ENCODE measurements around the gene FBXO34.
"Not testable (repeated sequence)": the region's sequence is repeated elsewhere in the genome, so short reads cannot be mapped to it uniquely, and the experiment has no call there.

Gene FBXO34

GRCh38 chr14:55309761-55310365 is 38.6 kb downstream of the FBXO34 start:
- no peak for DNase-seq (ENCODE audit: low spot score)

DNA sequence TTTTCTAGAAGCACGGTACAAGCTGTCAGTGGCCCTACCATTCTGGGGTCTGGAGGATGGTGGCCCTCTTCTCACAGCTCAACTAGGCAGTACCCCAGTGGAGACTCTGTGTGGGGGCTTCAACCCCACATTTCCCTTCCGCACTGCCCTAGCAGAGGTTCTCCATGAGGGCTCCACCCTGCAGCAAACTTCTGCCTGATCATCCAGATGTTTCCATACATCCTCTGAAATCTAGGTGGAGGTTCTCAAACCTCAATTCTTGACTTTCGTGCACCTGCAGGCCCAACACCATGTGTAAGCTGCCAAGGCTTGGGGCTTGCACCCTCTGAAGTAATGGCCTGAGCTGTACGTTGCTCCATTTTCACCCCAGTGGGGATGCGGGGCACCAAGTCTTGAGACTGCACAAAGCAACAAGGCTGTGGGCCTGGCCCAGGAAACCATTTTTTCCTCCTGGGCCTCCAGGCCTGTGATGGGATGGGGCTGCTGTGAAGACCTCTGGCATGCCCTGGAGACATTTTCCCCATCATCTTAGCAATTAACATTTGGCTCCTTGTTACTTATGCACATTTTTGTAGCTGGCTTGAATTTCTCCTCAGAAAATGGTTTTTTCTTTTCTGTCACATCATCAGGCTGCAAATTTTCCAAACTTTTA is 41.3 kb downstream of the FBXO34 start:
- DNase-seq (ENCODE audit: low spot score): not testable (repeated sequence)

- DNase-seq (ENCODE audit: low spot score): no peak
Observed at GRCh38 chr14:55313480-55313879, 42.3 kb downstream of the FBXO34 start.

DNA sequence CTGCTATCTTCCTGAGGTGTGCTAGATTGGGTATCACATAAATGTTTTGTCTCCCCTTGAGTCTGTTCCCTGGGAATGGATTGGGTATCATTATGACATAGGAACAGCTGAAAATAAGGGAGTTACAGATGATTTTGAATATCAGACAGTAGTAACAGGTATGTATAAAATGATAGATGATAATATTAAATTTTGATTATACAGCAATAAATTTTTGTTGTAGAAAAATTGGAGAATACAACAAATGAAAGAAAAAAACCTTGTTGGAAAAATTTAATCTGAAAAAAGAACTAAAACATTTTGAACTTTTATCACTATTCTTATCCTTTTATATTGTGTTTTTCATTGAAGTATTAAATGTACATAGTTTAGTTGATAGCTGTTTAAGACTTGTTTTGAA is 43.2 kb downstream of the FBXO34 start:
- no peak for DNase-seq (ENCODE audit: low spot score)

GRCh38 chr14:55316564-55316963 is 45.3 kb downstream of the FBXO34 start:
- no peak for DNase-seq (ENCODE audit: low spot score)

GRCh38 chr14:55317542-55318306 is 46.5 kb downstream of the FBXO34 start:
- DNase-seq (ENCODE audit: low spot score): no peak

DNA sequence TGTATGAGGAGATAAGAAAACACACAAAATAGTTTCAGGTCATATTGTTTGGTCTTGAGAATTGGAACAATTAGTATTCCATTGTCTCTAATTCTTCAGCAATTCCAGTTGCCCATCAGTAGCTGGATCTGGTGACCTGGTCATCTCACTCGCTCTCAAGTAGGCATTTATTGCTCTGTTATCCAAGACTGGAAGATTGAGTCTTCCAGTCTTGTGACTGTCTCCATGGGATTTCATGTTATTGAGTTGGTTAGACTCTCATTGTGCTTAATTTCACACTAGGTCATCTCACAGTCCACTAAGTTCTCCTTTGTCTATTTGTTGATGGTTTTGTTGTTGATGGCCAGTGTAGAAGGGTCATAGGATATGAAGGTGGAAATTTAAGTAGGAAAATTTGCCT is 47.5 kb downstream of the FBXO34 start:
- no peak for DNase-seq (ENCODE audit: low spot score)

DNA sequence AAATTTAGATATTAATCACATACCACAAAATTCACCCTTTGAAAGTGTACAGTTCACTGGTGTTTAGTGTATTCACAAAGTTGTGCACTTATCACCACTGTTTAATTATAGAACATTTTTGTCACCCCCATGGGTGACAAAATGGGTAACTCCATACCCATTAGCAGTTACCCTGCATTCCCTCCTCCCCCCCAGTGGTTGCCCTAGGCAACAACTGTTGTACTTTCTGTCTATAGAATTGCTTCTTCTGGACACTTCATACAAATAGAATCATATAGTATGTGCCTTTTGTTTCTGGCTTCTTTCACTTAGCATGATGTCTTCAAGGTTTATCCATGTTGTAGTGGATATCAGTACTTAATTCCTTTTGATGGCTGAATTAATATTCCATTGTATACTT is 52.7 kb downstream of the FBXO34 start:
- no peak for DNase-seq (ENCODE audit: low spot score)

DNA sequence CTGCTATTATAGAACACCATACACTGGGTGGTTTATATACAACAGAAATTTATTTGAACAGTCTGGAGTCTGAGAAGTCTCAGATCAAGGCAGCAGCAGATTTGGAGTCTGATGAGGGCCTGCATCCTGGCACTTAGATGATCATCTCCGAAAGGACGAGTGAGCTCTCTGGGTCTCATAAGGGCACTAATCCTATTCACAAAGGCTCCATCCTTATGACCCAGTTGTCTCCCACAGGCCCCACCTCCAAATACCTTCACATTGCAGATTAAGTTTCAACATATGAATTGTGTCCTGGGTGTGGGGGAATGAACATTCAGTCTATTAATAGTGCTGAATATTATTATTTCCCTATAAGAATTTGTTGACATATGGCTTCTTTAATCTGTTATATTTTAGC is 53.6 kb downstream of the FBXO34 start:
- DNase-seq (ENCODE audit: low spot score): no peak

DNA sequence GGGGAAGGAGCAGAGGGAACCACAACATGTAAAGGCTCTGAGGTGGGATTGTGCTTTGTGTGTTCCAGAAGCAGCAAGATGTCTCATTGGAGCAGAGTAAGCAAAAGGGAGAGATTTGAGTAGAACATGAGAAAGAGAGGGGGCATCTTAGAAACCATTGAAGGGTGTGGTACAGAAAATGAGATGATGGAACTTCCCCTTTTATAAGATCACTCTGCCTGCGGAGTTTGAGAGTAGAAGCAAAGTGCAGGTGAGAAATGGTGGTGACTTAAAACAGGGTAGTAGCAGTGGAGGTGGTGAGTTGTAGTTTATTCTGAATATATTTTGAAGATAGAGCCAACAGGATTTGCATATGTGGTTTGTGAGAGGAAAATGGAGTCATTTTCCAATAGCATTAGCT is 56.0 kb downstream of the FBXO34 start:
- DNase-seq (ENCODE audit: low spot score): no peak

GRCh38 chr14:55328317-55328716 is 57.1 kb downstream of the FBXO34 start:
- DNase-seq (ENCODE audit: low spot score): no peak

DNA sequence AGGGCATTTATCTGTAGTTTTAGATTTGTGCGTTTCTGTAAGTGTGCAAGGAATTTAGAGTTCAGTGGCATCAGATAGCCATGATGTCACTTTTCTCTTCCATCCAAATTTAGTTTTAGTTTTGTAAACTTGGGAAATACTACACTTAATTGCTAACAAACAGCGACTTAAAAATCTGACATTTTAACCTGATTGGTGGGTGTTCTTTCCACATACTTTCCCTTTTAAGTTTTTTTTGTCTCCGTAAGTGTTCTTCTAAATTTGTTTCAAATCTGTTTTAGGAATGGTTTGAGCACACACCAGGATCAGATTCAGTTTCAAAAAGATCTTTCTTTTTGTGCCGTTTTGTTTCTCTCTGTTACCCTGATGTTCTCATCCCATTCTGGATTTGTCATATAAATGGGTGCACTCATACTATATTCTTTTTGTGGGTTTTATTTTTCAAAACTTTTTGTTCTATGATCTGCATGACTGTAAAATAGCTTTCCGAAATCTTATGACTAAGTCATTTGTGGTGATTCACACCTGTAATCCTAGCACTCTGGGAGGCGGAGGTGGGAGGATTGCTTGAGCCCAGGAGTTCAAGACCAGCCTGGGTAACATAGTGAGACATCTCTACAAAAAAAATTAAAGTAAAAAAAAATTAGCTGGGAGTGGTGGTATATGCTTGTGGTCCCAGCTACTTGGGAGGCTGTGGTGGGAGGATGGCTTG is 58.9 kb downstream of the FBXO34 start:
- no peak for DNase-seq (ENCODE audit: low spot score)

DNA sequence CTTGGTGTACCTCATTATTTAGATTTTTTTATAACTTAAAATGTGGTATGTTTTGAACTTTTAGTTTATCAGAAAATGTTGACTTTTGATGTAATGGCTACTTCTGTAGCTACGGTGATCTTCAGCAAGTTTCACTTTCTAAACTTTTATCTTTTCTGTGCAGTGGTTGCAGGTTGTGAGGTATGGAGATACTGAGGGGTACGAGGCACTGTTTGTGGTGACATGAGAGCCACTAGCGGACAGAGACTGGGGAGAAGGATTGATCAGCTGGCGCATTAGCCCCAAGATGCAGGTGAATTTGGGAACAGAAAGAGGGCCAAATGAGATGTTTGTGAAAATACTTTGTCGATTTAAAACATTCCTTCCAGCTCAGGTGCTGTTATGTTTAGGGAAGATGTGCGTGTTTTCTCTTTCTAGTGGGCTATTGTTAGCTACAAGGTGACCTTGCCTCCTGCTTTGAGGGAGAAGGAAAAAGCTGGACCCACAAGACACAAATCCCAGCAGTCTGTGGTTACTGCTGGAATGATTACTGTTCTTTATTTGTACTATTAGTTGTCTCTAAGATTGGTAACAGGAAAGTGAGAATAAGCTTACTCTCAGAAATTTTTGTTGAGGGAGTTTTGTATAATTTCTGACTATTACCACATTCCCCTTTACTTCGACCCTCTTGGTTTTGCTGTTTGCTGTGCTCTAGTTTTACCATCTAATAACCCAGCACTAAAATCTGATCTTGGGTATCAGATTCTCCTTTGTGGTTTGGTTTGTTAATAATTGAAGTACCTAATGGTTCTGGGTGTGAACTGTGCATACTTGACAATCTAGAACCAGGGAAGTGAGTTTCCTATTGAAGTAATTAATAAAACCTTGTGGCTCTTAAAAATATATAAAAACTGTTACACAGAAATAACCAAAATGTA is 61.7 kb downstream of the FBXO34 start:
- DNase-seq (ENCODE audit: low spot score): no peak

DNA sequence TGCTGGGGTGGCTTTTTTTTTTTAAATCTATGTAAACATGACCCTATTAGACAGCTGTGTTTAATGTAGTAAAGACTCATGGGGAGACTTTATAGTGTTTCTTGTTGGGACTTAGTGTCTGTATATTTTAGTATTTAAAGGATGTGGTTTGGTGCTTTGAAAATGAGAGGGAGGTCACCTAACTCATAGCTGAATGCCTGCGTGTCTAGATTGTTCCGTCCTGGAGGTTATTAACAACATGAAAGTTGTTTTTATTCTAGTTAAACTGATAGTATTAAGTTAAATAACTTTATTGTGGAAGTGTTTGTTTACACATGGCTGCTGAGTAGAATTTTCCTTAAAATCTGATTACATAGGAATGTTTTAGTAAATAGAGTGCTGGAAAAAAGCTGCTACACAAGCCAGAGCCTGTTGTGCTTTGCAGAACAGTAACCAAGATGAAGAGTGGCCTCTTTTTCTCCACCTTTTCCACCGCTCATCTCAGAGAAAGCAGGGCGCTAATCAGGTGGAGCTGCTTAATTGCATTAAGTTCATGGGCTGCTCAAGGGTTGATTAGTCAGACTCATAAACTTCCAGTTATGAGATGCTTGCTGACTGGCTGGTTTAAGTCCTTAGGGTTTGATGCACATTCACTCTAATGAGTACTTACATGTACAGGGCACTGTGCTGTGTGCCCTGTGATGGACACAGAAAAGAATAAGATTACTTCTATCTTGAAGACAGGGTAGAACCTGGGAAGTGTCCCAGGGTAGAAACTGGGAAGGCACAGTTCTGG is 62.7 kb downstream of the FBXO34 start:
- DNase-seq (ENCODE audit: low spot score): no peak

- no peak for DNase-seq (ENCODE audit: low spot score)
Observed at GRCh38 chr14:55336162-55336561, 64.9 kb downstream of the FBXO34 start.

DNA sequence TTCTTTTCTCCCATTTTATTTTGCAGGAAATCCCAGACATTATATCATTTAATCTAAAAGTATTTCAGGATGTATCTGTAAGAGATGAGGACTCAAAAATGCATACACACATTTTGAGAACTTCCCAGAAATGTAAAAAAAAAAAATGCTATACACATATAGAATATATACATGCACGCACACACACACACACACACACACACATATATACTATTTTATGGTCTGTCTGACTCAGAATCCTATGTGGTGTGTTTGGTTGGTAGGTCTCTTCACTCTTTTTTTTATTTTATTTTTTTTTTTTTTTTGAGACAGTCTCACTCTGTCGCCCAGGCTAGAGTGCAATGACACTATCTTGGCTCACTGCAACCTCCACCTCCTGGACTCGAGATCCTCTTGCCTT is 65.5 kb downstream of the FBXO34 start:
- DNase-seq (ENCODE audit: low spot score): no peak

- no peak for DNase-seq (ENCODE audit: low spot score)
Observed at GRCh38 chr14:55339770-55340169, 68.5 kb downstream of the FBXO34 start.

DNA sequence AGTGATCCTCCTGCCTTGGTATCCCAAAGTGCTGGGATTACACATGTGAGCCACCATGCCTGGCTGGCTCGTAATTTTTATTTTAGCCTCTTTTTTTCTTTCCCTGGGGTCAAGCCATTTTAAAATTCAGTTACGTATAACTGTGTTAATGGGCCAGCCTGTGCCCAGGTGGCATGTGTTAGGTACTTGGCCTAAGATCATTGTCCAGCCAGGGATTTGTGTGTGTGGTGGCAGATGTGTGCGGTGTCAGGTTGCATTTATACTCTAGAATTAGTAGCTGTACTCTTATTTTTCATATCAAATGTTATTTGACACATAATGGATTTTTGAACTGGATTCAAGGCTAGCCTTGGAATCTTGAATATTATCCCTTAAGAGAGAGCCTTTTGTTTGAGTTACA is 69.3 kb downstream of the FBXO34 start:
- no peak for DNase-seq (ENCODE audit: low spot score)

DNA sequence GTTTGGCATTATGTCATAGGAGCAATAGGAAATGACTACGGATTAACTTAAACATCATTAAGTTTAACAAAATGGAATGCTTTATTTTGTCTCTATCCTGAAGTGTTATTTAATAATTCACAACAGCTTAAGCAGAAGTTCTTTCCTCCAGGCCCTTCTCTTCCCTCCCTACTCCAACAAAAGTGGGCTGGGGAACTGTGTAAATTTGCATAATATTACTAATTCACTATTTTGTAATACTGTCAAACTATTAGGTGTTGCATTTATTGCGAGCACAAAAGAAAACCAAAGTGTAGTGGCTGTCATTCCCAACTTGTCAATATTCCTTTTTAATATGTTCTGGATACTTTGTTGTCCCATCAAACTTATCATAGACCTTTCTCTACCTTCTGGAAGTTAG is 70.6 kb downstream of the FBXO34 start:
- DNase-seq (ENCODE audit: low spot score): no peak

DNA sequence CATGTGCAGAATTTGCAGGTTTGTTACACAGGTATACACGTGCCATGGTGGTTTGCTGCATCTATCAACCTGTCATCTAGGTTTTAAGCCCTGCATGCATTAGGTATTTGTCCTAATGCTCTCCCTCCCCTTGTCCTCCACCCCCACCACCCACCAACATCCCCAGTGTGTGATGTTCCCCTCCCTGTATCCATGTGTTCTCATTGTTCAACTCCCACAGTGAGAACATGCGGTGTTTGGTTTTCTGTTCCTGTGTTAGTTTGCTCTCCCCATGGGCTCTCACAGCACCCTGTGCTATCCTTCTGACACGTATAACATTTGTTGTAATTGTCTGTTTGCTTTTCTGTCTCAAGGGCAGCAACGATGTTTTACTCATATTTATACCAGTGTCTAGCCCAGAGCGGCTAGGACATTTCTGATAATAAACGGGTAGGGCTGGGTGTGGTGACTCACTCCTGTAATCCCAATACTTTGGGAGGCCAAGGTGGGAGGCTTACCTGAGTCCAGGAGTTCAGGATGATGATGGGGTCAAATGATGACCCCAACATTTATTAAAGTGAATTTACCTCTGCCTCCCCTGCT is 73.5 kb downstream of the FBXO34 start:
- DNase-seq (ENCODE audit: low spot score): peak; percentile 60

DNA sequence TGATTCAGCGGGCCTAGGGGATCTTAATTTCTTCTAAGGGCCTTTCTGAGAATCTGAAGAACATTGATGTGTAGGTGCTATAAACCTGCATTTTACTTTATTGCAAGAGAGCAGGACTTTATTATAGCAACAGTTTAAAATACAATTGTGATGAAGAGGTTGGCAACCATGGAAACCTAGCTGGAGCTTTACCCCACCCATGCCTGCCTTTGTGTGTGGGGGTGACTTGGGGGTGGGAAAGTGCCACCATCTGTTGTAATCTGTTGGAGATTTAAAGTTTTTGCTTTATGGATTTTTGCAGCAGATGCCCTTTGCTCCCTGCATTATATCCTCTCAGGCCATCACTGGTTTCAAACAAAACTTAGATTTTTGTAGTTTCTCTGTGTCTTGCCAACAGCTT is 75.8 kb downstream of the FBXO34 start:
- peak; percentile 39 for DNase-seq (ENCODE audit: low spot score)
